Activated naive CD4-positive, alpha-beta T cell treated with anti-CD3 and anti-CD28 coated beads, Interleukin-2, amount 50 U/mL, for 72 hours (primary cell): ENCODE results near the gene SLC32A1. TPM values are rescaled to one million over a fixed set of nuclear protein-coding genes. Genes with fewer than 3 reads are reported as not detected.

Experiments
- ATAC-seq, 2 donors: fragments of 150-1000 bp; cut with Tn5 transposase; 2 replicates each; pipeline ENCODE4 v1.10.0; 2021; ENCODE audit warnings: mild to moderate bottlenecking in 2 of 2, moderate library complexity in 2 of 2
- DNase-seq, 2 donors: peaks; one replicate each; pipeline ENCODE4 v3.0.0; 2021 to 2022; ENCODE audit warnings: low spot score in 2 of 2
- H3K27ac Mint-ChIP-seq, 2 donors: one replicate each; pipeline ENCODE4 v1.8.0; 2022; ENCODE audit warnings: mild to moderate bottlenecking in 2 of 2, mixed read lengths in 2 of 2
- H3K36me3 Mint-ChIP-seq, 2 donors: one replicate each; pipeline ENCODE4 v1.8.0; 2022; ENCODE audit warnings: mixed read lengths in 2 of 2
- H3K9me3 Mint-ChIP-seq, 2 donors: one replicate each; pipeline ENCODE4 v1.8.0; 2022; ENCODE audit warnings: mixed read lengths in 2 of 2
- total RNA-seq, 2 donors: library from RNA; stranded (reverse); gene quantifications; one replicate each; pipeline ENCODE4 v1.2.3, GENCODE V29; 2022

Gene SLC32A1
- total RNA-seq, 2 donors from 2014 or later, result not detected

- H3K36me3 Mint-ChIP-seq, result peaks cover 7 to 12% of the 10 kb centered on the region in 2 donors
These were observed 1.6 kb upstream of the SLC32A1 start for GRCh38 chr20:38722683-38723016.

DNA sequence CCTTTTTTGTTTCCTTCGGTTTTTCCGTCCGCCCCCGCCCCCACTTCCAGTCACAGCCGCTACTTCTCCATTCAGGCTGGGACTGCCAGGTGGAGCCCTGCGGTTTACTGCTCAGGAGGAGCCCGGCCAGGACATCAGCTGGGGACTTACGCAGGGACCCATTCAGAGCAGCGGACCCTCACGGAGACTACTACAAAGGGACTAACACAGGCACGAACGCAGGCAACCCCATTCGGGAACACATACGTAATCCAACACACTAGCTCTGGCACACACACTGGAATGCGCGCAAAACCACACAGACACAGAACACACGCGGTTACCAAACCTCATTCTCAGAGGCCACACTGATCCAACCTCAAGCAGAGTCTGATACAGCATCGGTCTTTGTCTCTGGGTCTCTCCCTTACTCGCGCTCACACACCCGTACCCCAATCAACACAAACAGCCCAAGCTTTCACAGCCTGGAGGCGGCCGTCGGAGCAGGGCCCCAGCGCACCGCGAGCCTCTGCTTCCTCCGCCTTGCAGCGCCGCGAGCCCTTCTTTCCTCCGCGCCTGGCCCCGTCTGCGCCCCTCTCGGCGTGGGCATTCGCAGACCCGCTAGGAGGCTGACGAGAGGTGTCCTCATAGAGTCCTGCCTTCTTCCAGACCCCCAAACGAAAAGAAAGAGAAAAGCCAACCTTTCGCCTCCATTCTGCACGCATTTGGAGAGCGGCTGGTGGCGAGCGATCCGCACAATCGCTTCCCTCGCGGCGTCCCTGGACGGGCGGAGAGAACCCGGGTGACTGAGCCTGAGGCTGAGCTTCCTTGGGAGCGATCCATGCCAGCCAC lies 1.1 kb upstream of the SLC32A1 start:
- Mint-ChIP-seq H3K9me3 (no peaks in the 10 kb centered on the region), H3K27ac (peak overlapping the region in 1 of 2 donors; percentile 58), H3K36me3 (peaks cover 11 to 18% of the 10 kb centered on the region in 2 donors)
- ATAC-seq (peak in 1 of 2 donors; percentile 12), DNase-seq (peak in 1 of 2 donors; percentile 27)

More at GRCh38 chr20:38722683-38723016, 1.6 kb upstream of the SLC32A1 start:
- Mint-ChIP-seq H3K27ac (no peak overlapping the region), H3K9me3 (no peaks in the 10 kb centered on the region)
- ATAC-seq, result no peak
- DNase-seq, result no peak

DNA sequence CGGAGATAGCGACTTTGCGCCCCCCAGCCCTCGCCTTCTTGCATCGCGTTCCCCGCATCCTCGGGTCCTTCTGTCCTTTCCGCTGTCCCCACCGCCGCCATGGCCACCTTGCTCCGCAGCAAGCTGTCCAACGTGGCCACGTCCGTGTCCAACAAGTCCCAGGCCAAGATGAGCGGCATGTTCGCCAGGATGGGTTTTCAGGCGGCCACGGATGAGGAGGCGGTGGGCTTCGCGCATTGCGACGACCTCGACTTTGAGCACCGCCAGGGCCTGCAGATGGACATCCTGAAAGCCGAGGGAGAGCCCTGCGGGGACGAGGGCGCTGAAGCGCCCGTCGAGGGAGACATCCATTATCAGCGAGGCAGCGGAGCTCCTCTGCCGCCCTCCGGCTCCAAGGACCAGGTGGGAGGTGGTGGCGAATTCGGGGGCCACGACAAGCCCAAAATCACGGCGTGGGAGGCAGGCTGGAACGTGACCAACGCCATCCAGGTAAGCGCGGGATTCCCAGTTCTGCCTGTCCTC lies 401 bp downstream of the SLC32A1 start:
- DNase-seq (no peak), ATAC-seq (no peak)
- H3K9me3 Mint-ChIP-seq, result no peaks in the 10 kb centered on the region
- H3K27ac Mint-ChIP-seq, result peak overlapping the region in 1 of 2 donors; percentile 52
- peaks cover 19 to 28% of the 10 kb centered on the region in 2 donors for H3K36me3 Mint-ChIP-seq

- DNase-seq (no peak), ATAC-seq (peak in 1 of 2 donors; percentile 3)
- Mint-ChIP-seq H3K9me3 (no peaks in the 10 kb centered on the region), H3K36me3 (peaks cover 19 to 32% of the 10 kb centered on the region in 2 donors), H3K27ac (no peak overlapping the region)
These were observed 1.0 kb downstream of the SLC32A1 start for GRCh38 chr20:38725148-38725901.

DNA sequence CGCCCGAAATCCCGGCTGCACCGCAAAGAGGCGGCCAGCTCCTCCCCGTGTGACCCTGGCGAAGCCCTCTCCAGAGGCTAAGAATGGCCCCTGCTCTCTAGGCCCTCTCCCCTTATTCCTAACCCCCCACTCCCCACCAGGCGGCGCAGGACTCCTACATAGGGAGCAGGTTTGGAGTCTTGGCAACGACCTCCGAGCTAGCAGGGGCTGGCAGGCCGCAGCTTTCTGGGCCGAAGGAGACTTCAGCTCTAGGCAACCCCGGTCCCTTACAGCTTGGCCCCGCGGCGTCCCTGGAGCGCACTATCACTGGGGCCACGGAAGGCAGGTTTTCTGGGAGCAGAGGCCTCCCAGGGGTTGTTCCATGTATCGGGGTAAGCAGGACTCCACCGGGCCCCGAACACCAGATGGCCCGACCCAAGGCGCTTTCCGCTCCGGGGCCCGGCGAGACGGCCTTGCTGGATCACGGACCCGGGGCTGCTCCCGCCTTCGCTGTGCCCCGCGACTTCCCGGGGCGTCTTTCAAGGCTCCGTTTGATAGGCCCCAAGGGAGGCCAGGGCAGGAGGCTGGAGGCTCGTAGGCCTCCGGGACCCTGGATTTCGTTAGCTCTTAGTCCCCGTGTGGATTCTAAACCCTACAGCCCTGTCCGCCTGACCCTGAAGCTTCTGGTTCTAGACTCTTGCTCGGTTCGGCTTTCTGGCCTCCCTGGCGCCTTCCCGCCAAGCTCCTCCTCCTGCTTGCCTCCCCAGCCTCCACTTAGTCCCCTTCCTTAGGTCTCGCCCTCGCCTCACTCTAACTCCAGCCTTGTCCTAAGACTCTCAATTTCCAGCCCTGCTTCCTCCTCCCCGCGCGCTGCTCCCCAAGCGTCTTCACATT lies 1.9 kb downstream of the SLC32A1 start:
- ATAC-seq (peak; percentile 71), DNase-seq (peak in 1 of 2 donors; percentile 69)
- H3K9me3 Mint-ChIP-seq, result no peaks in the 10 kb centered on the region
- no peak overlapping the region for H3K27ac Mint-ChIP-seq
- peaks cover 19 to 32% of the 10 kb centered on the region in 2 donors for H3K36me3 Mint-ChIP-seq

GRCh38 chr20:38726804-38727606 lies 2.7 kb downstream of the SLC32A1 start:
- ATAC-seq, result peak in 1 of 2 donors; percentile 57
- H3K27ac Mint-ChIP-seq, result peak overlapping the region in 1 of 2 donors; percentile 88
- peaks cover 19 to 32% of the 10 kb centered on the region in 2 donors for H3K36me3 Mint-ChIP-seq
- H3K9me3 Mint-ChIP-seq, result no peaks in the 10 kb centered on the region
- peak in 1 of 2 donors; percentile 84 for DNase-seq

- no peaks in the 10 kb centered on the region for H3K9me3 Mint-ChIP-seq
- H3K27ac Mint-ChIP-seq, result peak overlapping the region in 1 of 2 donors; percentile 88
- H3K36me3 Mint-ChIP-seq, result peaks cover 19 to 32% of the 10 kb centered on the region in 2 donors
- ATAC-seq, result peak in 1 of 2 donors; percentile 3
- DNase-seq, result peak in 1 of 2 donors; percentile 22
These were observed 3.4 kb downstream of the SLC32A1 start for GRCh38 chr20:38727607-38728190.

DNA sequence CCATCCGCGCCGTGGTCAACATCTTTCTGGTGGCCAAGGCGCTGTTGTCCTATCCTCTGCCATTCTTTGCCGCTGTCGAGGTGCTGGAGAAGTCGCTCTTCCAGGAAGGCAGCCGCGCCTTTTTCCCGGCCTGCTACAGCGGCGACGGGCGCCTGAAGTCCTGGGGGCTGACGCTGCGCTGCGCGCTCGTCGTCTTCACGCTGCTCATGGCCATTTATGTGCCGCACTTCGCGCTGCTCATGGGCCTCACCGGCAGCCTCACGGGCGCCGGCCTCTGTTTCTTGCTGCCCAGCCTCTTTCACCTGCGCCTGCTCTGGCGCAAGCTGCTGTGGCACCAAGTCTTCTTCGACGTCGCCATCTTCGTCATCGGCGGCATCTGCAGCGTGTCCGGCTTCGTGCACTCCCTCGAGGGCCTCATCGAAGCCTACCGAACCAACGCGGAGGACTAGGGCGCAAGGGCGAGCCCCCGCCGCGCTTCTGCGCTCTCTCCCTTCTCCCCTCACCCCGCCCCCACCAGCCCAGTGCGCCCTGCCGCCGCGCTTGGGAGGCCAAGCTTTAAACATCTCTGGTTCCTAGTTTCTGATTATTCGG lies 4.0 kb downstream of the SLC32A1 start:
- Mint-ChIP-seq H3K36me3 (peaks cover 19 to 32% of the 10 kb centered on the region in 2 donors), H3K27ac (peak overlapping the region in 1 of 2 donors; percentile 79), H3K9me3 (no peaks in the 10 kb centered on the region)
- ATAC-seq (no peak), DNase-seq (no peak)

DNA sequence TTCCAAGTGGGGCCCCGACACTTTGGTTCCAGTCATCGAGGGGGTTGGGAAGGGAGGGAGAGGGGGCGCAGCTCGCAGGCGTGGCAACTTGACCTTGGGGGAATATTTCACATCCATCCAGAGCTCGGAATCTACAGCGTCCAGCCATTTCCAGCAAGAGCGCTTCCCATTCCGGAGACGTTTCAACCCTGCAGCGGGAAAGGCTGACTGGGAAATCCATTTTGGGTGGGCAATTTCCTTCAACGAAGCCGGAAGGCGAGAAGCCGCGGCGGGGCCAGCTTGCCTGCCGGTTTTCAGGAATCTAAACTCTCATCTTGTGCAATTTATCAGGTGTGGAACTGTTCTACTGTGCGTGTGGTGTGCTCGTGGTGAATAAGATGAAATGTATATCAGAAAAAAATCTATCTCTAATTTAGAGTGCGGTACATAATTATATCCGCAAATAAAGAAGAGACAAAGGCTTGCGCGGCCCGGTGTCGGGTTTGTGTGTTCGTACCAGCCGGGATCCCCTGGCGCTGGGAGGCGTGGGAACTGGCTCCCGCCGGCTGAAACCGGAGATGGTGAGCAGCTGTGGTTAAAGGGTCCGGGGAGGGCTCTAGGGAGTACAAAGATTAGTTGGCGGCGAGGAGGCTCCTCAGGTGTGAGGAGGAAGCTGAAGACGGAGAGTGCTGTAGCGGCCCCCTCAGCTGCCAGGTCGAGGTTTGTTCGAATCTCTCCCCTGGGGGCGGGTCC lies 4.8 kb downstream of the SLC32A1 start:
- H3K27ac Mint-ChIP-seq, result peak overlapping the region in 1 of 2 donors; percentile 92
- no peak for ATAC-seq
- no peak for DNase-seq

DNA sequence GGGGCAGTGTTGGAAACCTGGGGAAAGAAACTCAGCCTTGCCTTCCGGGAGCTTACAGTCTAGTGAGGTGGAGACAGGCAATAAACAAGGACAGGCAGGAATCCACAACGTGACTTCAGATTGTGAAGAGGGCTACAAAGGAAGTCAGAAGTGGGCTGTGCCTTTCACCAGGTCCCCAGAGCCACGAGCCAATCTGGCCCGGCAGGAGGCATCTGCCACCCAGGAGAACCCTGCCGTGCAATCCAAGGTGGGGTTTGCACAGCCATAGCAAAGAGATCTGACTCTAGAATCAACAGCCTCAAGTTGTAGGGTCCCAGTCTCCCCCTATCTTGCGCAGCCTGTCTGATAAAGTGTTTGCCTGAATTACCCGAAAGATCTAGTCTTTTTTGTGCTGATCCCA lies 5.5 kb downstream of the SLC32A1 start:
- Mint-ChIP-seq H3K36me3 (peaks cover 19 to 32% of the 10 kb centered on the region in 2 donors), H3K27ac (no peak overlapping the region), H3K9me3 (no peaks in the 10 kb centered on the region)
- no peak for ATAC-seq
- no peak for DNase-seq

More for the DNA sequence above, 4.8 kb downstream of the SLC32A1 start:
- Mint-ChIP-seq H3K9me3 (no peaks in the 10 kb centered on the region), H3K36me3 (peaks cover 19 to 32% of the 10 kb centered on the region in 2 donors)

- Mint-ChIP-seq H3K27ac (no peak overlapping the region), H3K9me3 (no peaks in the 10 kb centered on the region), H3K36me3 (peaks cover 19 to 32% of the 10 kb centered on the region in 2 donors)
- ATAC-seq (no peak), DNase-seq (no peak)
These were observed 6.1 kb downstream of the SLC32A1 start for GRCh38 chr20:38730167-38730988.

DNA sequence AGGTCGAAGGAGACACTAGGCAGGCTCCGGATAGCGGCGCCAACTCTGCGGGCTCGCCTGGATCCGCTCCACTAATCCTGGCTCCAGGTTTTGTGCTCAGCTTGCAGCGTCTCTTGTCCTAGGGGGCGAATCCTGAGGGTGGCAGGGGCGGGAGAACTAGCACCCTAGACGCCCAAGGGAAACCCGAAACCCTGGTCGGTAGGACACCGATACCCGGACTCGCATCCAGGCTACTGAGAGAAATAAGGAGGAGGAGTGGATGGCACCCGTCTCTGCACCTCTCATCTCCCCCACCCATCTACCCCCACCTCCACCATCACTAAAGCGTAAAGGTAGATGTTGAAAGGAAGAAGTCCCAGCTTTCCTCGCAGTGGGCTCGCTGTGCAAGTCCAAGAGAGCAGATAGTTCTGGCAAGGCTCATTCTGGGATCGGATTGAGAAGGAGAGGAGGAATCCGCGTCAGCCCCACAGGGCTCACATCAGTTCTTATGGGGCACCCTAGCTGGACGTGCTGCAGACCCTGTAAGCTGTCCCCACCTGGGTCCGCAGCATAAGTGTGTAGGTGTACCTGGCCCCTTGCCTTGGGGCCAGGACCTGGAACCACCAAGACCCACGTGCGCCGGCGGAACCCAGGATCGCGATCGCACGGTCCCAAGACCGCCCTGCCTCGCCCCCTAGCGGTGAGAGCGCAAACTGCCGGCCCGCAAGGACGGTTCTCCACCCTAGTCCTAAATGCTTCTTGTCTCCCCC lies 6.9 kb downstream of the SLC32A1 start:
- DNase-seq (peak; percentile 68 to 88), ATAC-seq (peak; percentile 80 to 91)
- no peak overlapping the region for H3K27ac Mint-ChIP-seq
- H3K36me3 Mint-ChIP-seq, result peaks cover 19 to 32% of the 10 kb centered on the region in 2 donors
- no peaks in the 10 kb centered on the region for H3K9me3 Mint-ChIP-seq

GRCh38 chr20:38731738-38732113 lies 7.4 kb downstream of the SLC32A1 start:
- H3K36me3 Mint-ChIP-seq, result peaks cover 19 to 29% of the 10 kb centered on the region in 2 donors
- no peak overlapping the region for H3K27ac Mint-ChIP-seq
- H3K9me3 Mint-ChIP-seq, result no peaks in the 10 kb centered on the region
- DNase-seq, result no peak
- peak in 1 of 2 donors; percentile 4 for ATAC-seq
